NCI-H1417 treated with DMSO at 0.1 percent for 48 hours (cell line): ENCODE measurements around the gene LTBP1.
"Not testable (repeated sequence)": the region's sequence is repeated elsewhere in the genome, so short reads cannot be mapped to it uniquely, and the experiment has no call there.

Experiments
- DNase-seq: peaks from one replicate; lab custom pipeline; 2025; lab: John Stamatoyannopoulos, UW

Gene LTBP1

DNA sequence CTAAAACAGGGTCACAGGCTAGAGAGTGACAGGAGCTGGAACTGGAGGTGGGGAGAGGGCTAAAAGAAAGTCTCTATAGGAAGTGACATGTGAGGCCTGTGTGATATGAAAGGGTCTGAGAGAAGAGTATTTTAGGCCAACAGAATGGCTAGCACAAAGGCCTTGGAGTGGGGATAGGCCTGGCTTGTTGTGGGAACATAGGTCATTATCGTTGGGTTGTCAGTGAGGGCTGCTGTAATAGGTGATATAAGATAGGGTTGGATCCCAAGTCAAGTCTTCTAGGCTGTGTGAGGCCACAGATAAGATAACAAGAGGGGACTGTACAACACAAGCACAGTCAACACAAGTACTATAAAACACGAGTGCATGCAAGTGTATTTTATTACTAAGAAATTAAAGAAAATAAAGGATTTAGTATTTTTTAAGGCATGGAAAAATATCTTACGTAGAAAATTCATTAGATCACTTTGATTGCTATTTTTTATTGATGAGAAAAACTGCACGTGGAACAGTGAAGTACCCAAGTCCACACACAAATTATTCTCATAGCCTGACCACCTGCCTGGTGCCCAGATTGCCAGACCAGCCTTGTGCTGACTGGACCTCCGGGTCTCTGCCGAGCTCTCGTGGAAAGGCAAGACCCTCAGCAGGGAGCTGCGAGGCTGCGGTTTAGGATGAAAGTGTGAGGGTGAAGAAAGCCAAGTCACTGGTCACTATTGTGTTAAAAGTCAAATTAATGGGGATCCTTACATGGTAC lies 14.1 kb downstream of the LTBP1 start:
- DNase-seq = no peak

DNA sequence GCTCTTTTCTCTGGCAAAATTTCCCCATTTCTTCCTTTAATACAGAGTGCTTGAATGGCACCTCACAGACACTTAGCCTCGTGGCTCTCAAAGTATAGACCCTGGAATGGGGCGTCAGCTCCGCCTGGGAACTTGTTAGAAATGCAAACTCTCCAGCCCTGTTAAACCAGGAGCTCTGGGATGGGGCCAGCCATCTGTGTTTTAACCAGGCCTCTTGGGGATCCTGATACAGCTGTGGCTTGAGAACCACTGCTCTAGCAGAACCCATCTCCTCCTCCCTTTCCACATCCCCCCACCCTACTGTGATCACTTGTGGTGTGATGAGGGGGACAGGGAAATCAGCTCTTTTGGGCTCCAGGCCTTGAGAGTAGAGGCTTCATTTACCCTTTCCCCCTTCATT lies 15.9 kb downstream of the LTBP1 start:
- DNase-seq = no peak

DNA sequence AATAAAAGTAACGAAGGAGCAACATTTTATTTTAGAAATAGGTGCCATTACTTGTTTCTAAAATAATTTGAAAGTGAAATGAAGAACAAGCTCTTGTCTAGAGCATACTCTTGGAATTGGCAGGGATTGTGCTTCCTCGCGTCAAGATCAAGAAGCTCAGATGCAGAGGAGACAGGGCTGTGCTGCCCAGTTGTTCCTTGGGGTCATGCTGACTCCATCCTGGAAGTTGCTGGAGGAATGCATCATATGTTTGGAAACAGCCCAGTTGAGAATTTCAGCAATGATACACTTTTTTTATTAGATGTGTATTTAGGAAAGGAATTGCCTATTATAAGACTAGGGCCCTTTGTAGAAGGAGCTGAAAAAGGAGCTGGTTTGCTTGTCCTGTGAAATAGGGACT lies 17.2 kb downstream of the LTBP1 start:
- DNase-seq = no peak

DNA sequence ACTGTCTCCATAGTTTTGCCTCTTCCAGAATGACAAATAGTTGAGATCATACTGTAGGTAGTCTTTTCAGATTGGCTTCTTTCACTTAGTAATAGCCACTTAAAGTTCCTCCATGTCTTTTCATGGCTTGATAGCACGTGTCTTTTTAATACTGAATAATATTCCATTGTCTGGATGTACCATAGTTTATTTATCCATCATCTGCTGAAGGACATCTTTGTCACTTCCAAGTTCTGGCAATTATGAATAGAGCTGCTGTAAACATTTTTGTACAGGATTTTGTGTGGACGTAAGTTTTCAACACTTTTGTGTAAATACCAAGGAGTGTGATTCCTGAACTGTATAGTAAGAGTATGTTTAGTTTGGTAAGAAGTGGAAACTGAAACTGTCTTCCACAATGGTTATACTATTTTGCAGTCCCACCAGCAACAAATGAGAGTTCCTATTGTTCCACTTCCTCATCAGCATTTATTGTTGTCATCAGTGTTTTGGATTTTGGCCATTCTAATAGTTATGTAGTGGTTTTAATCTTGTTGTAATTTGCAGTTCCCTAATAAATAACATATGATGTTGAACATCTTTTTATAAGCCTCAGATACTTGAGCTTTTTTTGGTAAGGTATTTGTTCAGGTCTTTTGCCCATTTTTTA lies 18.9 kb downstream of the LTBP1 start:
- DNase-seq = no peak

DNA sequence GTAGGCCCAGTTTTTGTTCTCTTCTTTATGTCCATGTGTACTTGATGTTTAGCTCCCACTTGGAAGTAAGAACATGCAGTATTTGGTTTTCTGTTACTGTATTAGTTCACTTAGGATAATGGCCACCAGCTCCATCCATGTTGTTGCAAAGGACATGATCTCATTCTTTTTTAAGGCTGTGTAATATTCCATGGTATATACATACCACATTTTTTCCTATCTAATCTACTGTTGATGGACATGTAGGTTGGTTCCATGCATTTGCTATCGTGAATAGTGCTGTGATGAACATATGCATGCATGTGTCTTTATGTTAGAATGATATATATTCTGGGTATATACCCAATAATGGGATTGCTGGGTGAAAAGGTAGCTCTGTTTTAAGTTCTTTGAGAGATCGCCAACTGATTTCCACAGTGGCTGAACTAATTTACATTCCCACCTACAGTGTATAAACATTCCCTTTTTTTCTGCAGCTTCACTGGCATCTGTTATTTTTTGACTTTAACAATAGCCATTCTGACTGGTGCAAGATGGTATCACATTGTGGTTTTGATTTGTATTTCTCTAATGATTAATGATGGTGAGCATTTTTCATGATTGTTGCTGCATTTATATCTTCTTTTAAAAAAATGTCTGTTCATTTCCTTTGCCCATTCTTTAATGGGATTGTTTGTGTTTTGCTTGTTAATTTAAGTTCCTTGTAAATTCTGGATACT lies 22.9 kb downstream of the LTBP1 start:
- no peak for DNase-seq

DNA sequence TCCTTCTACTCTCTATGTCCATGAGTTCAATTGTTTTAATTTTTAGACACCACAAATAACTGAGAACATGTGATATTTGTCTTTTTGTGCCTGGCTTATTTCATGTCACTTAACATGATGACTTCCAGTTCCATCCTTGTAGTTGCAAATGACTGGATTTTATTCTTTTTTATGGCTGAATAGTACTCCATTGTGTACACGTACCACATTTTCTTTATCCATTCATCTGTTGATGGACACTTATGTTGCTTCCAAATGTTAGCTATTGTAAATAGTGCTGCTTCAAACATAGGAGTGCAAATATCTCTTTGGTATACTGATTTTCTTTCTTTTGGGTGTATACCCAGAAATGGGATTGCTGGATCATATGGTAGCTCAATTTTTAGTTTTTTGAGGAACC lies 27.0 kb downstream of the LTBP1 start:
- DNase-seq = not testable (repeated sequence)

DNA sequence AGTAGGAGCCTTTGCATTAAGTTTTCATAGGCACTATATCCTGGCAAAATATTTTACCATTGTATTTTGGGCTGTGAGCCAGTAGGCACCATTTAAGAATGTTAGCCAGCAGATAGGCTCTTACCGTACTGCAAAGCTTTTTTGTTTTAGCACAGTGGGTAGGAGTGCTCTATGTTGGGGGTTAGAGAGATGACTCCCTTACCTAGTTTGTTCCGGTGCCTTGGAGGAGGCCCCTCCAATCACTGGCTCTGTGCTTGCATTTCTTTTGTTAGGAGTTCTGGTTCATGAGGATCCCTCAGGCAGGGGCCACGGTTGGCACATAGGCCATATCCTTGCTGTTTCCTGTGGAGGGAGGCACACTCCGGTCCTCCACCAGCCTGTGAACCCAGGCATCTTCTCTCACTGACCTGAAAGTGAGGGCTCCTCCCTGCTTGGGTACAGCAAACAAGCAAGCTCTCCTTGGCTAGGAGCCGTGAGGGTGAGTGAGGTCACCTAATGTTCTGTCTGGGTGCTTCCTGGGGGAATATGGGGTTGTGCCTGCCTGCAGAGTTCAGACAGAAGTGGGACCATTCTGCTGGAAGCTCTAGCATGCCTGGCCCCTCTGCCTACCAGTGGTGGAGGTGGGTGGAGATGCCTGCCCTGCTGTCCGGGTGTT lies 29.8 kb downstream of the LTBP1 start:
- no peak for DNase-seq

DNA sequence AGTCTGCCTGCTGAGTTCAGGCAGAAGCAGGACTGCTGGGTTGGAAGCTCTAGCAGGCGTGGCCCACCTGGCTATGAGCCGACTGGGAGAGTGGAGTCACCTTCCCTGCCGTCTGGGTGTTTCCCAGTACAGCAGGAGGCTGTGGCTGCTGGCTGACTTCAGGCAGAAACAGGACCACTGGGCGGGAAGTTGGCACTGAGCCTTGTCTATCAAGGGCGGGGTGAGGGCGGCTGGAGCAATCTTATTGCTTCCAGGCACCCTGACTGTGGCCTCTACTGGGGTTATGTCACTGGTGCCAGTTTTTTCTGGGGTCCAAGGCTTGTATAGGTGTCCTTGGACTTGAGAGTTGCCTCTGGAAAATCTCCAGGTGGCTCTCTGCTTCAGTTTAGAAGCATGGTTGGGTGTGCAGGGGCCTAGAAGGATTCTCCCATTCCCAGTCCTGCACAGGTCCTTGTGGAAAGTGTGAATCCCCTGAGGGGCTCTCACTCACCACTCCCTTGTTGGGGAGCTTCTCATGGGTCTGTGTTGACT lies 30.5 kb downstream of the LTBP1 start:
- no peak for DNase-seq

DNA sequence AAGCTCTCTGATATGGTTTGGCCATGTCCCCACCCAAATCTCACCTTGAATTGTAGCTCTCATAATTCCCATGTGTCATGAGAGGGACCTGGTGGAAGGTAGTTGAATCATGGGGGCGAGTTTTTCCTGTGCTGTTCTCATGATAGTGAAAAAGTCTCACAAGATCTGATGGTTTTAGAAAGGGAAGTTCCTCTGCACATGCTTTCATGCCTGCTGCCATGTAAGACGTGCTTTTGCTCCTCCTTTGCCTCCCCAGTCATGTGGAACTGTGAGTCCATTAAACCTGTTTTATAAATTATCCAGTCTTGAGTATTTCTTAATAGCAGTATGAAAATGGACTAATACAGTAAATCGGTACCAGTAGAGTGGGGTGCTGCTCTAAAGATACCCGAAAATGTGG lies 34.9 kb downstream of the LTBP1 start:
- no peak for DNase-seq

DNA sequence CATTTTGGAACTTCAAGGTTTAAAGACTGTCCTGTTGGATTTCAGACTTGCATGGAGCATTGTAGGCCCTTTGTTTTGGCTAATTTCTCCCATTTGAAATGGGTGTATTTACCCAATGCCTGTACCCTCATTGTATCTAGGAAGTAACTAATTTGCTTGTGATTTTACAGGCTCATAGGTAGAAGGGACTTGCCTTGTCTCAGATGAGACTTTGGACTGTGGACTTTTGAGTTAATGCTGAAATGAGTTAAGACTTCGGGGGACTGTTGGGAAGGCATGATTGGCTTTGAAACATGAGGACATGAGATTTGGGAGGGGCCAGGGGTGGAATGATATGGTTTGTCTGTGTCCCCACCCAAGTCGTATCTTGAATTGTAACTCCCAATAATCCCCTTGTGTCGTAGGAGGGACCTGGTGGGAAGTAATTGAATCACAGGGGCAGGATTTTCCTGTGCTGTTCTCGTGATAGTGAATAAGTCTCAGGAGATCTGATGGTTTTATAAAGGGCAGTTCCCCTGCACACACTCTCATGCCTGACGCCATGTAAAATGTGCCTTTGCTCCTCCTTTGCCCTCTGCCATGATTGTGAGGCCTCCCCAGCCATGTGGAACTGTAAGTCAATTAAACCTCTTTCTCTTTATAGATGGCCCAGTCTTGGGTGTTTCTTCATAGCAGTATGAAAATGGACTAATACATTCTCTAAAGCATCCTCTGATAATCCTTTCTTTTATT lies 36.6 kb downstream of the LTBP1 start:
- not testable (repeated sequence) for DNase-seq

DNA sequence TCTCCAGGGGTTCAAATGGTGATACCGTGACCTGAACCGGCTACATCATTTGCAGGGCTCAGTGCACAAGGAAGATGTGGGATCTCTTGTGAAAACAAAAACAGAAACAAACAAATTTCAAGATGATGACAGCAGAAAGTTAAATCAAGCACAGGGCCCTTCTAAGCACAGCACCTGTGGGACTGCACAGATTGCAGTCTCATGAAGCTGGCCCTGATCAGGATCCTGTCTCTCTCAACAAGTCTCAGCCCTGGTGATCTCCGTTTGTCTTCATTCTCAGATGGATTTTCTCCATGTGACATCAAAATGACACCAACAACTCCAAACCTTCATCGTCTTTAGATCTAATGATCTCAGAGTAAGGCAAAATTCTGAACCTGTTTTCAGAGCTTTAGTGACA lies 39.7 kb downstream of the LTBP1 start:
- no peak for DNase-seq

DNA sequence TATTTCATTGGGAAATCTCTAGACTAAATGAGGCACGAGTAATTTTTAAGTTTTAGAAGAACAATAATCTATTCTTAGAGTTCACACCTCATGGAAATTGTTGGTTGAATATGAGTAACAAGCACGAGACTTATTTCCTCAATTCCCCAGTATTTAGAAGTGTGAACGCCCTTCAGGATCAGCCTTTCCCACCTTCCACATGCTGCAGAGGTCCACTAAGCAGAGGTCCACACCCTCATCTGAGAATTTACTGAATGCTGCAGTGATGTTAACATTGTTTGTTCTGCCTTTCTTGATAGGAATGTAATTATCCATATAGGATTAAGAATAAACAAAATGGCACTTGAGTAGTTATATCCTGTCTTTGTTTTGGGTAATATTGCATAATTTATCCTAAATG lies 41.8 kb downstream of the LTBP1 start:
- DNase-seq = no peak

DNA sequence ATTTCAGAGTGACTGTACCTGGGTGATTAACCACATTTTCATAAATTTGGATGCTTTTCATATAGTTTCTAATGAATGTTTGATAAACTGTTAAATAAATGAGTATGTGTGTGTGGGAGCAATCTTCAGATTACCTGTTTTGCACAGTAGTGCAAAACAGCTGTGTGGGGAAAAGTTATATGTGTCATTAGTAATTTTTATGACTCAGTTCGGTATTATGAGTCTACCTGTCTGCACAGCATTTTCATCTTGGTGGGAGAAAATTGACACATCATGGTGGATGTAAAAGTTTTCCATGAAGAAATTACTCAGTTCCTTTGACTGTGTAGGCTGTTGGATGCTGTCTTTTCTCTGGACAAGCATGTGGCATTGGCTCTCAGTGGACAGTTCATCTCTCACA lies 43.8 kb downstream of the LTBP1 start:
- DNase-seq = no peak

DNA sequence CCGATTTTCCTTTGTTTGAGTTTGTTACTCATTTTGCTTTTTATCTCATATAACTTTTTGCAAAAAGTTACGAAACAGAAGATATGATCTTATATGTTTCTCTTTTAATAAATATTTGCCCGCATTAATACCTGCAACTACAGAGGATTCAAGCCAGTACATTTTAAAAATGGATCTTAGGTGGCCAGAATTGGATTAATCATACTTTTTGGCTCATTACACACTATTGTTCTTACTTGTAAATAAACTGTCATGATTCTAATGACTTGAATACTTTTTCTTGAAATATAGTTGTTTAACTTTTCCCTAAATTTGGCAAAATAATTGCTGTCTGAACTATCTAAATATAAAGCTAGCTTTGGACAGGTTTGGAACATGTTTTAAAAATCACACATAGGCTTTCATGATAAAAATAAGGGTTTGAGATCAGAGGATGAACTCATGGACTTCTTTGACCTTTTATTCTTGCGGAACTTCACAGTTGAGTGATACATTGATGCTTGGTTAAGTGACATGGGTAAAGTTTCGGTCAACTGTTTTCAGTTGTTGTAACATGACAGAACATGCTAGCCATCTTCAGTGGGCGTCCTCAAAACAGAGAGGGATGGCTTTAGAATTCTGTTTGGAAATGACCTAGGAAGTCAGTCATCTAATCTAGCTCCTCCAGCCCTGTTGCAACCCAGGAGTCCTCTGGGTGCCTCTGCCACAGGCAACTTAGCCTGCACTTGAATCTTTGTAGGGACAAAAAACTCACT lies 44.5 kb downstream of the LTBP1 start:
- no peak for DNase-seq

DNA sequence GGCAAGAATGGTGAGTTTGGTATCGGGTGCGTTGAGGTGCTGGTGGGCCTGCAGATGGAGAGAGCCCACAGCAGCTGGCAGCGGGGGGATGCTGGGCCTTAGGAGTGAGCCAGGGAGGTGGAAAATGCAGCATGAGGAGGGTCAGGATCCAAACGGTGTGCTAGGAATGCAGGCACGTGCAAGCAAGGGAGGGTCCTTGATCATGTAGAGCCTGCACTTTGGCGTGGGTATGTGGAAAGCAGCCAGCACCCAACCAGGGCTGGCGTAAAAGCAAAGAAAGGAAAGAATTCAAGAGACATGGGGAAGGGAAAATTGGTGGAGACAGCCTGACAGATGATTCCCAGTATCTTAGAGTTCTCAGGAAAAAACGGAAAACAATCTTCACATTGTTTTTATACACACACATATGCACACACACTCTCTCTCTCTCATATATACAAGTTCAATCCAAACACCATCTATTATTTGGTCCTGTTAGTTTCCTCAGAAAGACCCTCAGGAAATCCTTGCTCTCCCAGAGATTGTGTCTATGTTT lies 46.3 kb downstream of the LTBP1 start:
- DNase-seq = no peak

DNA sequence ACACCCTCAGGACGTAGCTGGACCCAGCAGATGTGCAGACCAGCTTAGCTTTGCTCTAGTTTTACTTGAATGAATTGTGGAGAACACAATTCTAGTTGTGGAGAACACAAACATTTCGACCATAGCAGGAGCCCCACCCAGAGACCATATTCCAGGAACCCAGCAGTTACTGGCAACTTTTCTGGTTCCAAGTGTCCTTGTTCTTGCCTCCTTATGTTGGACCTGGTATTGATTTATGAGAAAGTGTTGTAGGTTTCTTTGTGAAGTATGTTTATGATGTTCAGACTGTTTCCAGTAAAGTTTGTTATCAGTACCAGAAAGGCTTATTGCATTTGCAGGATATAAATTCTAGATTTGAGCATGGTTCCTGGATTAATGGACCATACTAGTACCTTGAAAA lies 51.0 kb downstream of the LTBP1 start:
- DNase-seq = no peak

DNA sequence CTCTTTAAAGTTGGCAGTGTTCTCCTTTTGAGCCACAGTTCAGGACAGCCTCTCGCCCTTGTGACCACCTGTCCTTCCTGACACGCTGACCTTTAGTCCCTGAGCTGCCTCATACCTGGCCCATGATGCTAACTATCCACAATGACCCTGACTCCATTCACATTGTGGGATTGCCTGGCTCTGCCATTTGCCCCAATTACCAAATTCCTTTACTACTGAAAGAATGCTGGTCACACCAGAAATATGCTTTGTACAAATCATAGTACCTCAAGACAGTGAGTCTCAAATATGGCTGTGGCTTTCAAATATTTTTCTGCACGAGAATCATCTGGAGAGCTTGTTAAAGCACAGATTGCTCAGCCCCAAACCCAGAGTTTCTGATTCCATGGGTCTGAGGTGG lies 54.2 kb downstream of the LTBP1 start:
- DNase-seq = no peak

DNA sequence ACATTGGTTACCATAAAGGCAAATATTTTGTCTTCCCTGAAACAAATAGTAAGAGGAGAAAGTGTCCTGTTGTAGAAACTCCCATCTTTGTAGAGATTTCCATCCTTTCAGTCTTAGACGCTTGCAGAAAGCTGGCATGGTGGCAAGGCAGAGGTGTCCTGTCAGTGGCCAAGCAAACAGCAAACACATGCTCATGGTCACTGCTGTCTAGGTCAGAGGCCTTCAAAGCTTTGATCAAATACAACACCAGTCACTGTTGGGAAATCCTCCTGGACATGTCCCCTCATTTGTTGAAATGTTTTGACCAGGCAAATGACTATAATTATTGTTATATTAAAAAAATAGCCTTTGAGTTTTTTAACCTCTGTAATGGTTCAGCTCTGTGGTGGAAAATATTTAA lies 55.1 kb downstream of the LTBP1 start:
- no peak for DNase-seq

DNA sequence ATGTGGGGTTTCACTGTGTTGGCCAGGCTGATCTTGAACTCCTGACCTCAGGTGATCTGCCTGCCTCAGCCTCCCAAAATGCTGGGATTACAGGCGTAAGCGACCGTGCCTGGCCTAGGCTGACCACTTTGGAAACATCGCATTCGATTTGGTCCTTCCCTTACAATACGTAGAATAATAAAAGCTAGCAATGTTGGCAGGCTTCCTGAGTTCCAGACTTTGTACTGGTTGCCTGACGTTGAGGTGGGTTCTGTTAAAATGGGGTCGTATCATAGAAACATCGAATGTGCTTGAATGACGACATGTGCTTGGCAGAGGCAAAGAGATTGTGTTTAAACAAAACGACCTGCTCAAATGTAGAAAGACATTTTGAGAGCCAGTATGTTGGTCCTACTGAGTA lies 56.1 kb downstream of the LTBP1 start:
- no peak for DNase-seq

DNA sequence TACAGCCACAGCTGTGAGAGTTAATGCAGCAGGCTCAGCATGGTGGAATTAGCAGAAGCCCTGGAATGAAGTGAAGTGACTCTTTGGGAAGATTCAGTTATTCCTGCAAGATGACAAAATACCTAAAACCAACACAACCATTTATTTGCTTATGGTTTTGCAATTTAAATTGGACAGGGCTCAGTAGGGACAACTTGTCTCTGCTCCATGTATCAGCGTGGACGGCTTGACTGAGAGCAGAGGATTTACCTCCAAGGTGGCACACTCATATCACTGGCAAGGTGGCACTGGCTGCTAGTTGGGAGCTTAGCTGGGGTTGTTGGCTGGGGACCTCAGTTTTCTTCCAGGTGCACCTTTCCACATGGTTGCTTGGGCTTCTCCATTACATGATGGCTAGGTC lies 58.3 kb downstream of the LTBP1 start:
- DNase-seq = no peak

DNA sequence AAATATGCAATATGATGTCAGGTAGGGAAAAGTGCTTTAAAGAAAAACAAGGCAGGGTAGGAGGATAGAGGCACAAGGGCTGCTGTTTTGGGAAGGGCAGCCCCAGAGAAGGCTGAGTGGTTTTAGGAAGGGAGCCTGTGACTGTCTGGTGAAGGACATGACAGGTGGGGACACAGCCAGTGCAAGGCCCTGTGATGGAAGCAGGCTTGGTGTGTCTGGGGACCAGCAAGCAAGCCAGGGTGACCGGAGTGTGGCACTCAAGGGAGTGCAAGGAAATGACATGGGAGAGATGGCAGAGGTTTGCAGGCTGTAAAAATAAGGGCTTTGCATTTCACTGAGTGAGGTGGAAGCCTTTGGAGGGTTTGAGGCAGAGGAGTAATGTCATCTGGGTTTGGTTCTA lies 62.0 kb downstream of the LTBP1 start:
- no peak for DNase-seq
